ENCODE data around the gene PELO.

Gene PELO

GRCh38 chr5:52772668-52773067, 15.0 kb upstream of the PELO start:
- DNase-seq: no peak

GRCh38 chr5:52773342-52773741, 14.4 kb upstream of the PELO start:
- DNase-seq: no peak

GRCh38 chr5:52774005-52774410, 13.7 kb upstream of the PELO start:
- no peak for DNase-seq

- no peak for DNase-seq
Measured at GRCh38 chr5:52776116-52776515, 11.6 kb upstream of the PELO start.

GRCh38 chr5:52777186-52777585, 10.5 kb upstream of the PELO start:
- DNase-seq: no peak

GRCh38 chr5:52778781-52779180, 8.9 kb upstream of the PELO start:
- DNase-seq: no peak

GRCh38 chr5:52779213-52779612, 8.5 kb upstream of the PELO start:
- DNase-seq: no peak

GRCh38 chr5:52783226-52783959, 4.3 kb upstream of the PELO start:
- no peak for DNase-seq

- no peak for DNase-seq
Measured at GRCh38 chr5:52784737-52785136, 3.0 kb upstream of the PELO start.

GRCh38 chr5:52786391-52786790, 1.3 kb upstream of the PELO start:
- DNase-seq: no peak

- DNase-seq: no peak
Measured at GRCh38 chr5:52786949-52787599, 642 bp upstream of the PELO start.

GRCh38 chr5:52788505-52788821, 747 bp downstream of the PELO start:
- DNase-seq: no peak

- DNase-seq: no peak
Measured at GRCh38 chr5:52789378-52789777, 1.7 kb downstream of the PELO start.

GRCh38 chr5:52789851-52790250, 2.1 kb downstream of the PELO start:
- DNase-seq: no peak

GRCh38 chr5:52791366-52791765, 3.6 kb downstream of the PELO start:
- no peak for DNase-seq

GRCh38 chr5:52794519-52794918, 6.8 kb downstream of the PELO start:
- DNase-seq: no peak

- no peak for DNase-seq
Measured at GRCh38 chr5:52796031-52796430, 8.3 kb downstream of the PELO start.

- DNase-seq: no peak
Measured at GRCh38 chr5:52796516-52797103, 8.9 kb downstream of the PELO start.

- DNase-seq: no peak
Measured at GRCh38 chr5:52798938-52799337, 11.2 kb downstream of the PELO start.

- no peak for DNase-seq
Measured at GRCh38 chr5:52799358-52799982, 11.8 kb downstream of the PELO start.

- DNase-seq: peak; percentile 91
Measured at GRCh38 chr5:52799983-52800393, 12.3 kb downstream of the PELO start.

- DNase-seq: peak; percentile 37
Measured at GRCh38 chr5:52800394-52801213, 12.9 kb downstream of the PELO start.

GRCh38 chr5:52801329-52801728, 13.6 kb downstream of the PELO start:
- no peak for DNase-seq

Measured in activated effector memory CD4-positive, alpha-beta T cell treated with Interleukin-2 at 50 U/mL for 16 hours (primary cell).